Adipose tissue (tissue), 3 donors: ENCODE data around the gene SYDE1. TPM values are rescaled to one million over a fixed set of nuclear protein-coding genes. Genes with fewer than 3 reads are reported as not detected.

Source experiments
- H3K27ac ChIP-seq: one replicate; pipeline ENCODE4 v1.5.1; 2013; ENCODE audit warnings: low read depth, low read length
- WGBS, 3 donors: extraction: QIAGEN DNeasy Blood & Tissue Kit; methylation state at CpG; one replicate each; pipeline ENCODE4 v1.1.7; 2013; 5-methylcytosine and 5-hydroxymethylcytosine counted together
- polyA plus RNA-seq, 3 donors: library from polyadenylated mRNA; stranded (reverse); fragments of 200-250 nt; gene quantifications; one replicate each; pipeline ENCODE4 v1.2.3, GENCODE V29; 2013
- donor health status: healthy with polysubstance abuse.
- donor health status: Bipolar disorder and iron deficiency.
- donor health status: healthy.

The SYDE1 gene
- polyA plus RNA-seq, 3 donors: 3.6 to 17.7 (median 16.2) TPM

GRCh38 chr19:15104003-15104402 is 3.2 kb upstream of the SYDE1 start:
- H3K27ac ChIP-seq: no peak overlapping the region
- 81 to 95% (median 83%) methylated on average over 1 of the region's 1 CpG for WGBS, 3 donors

- 70 to 89% (median 84%) methylated on average over 1 of the region's 1 CpG for WGBS, 3 donors
- no peak overlapping the region for H3K27ac ChIP-seq
Observed at GRCh38 chr19:15104411-15104810, 2.8 kb upstream of the SYDE1 start.

GRCh38 chr19:15105044-15105443 is 2.2 kb upstream of the SYDE1 start:
- 89 to 97% (median 91%) methylated on average over 3 of the region's 3 CpGs for WGBS, 3 donors
- H3K27ac ChIP-seq: no peak overlapping the region

- 31 to 48% (median 36%) methylated on average over 10 of the region's 10 CpGs for WGBS, 3 donors
- peak overlapping the region; percentile 22 for H3K27ac ChIP-seq
Observed at GRCh38 chr19:15108145-15108844, 1.1 kb downstream of the SYDE1 start.

- peak overlapping the region; percentile 22 for H3K27ac ChIP-seq
- 83 to 92% (median 86%) methylated on average over 19 to 21 of the region's 21 CpGs for WGBS, 3 donors
Observed at GRCh38 chr19:15108845-15109767, 1.9 kb downstream of the SYDE1 start.

- H3K27ac ChIP-seq: no peak overlapping the region
- 92 to 93% (median 93%) methylated on average over 43 to 49 of the region's 49 CpGs for WGBS, 3 donors
Observed at GRCh38 chr19:15109768-15110417, 2.7 kb downstream of the SYDE1 start.

- no peak overlapping the region for H3K27ac ChIP-seq
- 93 to 94% (median 93%) methylated on average over 17 of the region's 17 CpGs for WGBS, 3 donors
Observed at GRCh38 chr19:15110418-15110815, 3.2 kb downstream of the SYDE1 start.

GRCh38 chr19:15111758-15112157 is 4.6 kb downstream of the SYDE1 start:
- 92 to 96% (median 93%) methylated on average over 1 of the region's 1 CpG for WGBS, 3 donors

GRCh38 chr19:15112385-15112784 is 5.2 kb downstream of the SYDE1 start:
- no peak overlapping the region for H3K27ac ChIP-seq
- WGBS, 3 donors: 88 to 95% (median 94%) methylated on average over 11 of the region's 11 CpGs

More at GRCh38 chr19:15111758-15112157, 4.6 kb downstream of the SYDE1 start:
- no peak overlapping the region for H3K27ac ChIP-seq

GRCh38 chr19:15113245-15114152 is 6.3 kb downstream of the SYDE1 start:
- H3K27ac ChIP-seq: no peak overlapping the region
- 90 to 92% (median 92%) methylated on average over 58 of the region's 58 CpGs for WGBS, 3 donors

- 69 to 82% (median 76%) methylated on average over 7 of the region's 7 CpGs for WGBS, 3 donors
- H3K27ac ChIP-seq: no peak overlapping the region
Observed at GRCh38 chr19:15114153-15114540, 6.9 kb downstream of the SYDE1 start.

GRCh38 chr19:15115080-15115479 is 7.9 kb downstream of the SYDE1 start:
- H3K27ac ChIP-seq: no peak overlapping the region
- 44 to 78% (median 55%) methylated on average over 13 of the region's 13 CpGs for WGBS, 3 donors

- WGBS, 3 donors: 66 to 85% (median 73%) methylated on average over 23 of the region's 23 CpGs
- no peak overlapping the region for H3K27ac ChIP-seq
Observed at GRCh38 chr19:15115762-15116615, 8.8 kb downstream of the SYDE1 start.

- no peak overlapping the region for H3K27ac ChIP-seq
- 83 to 85% (median 84%) methylated on average over 12 of the region's 12 CpGs for whole genome bisulfite sequencing, 3 donors
Observed at GRCh38 chr19:15116856-15117255, 9.7 kb downstream of the SYDE1 start.

GRCh38 chr19:15118248-15118647 is 11.0 kb downstream of the SYDE1 start:
- H3K27ac ChIP-seq: no peak overlapping the region
- WGBS, 3 donors: 96 to 100% (median 97%) methylated on average over 2 of the region's 2 CpGs

GRCh38 chr19:15118789-15119494 is 11.7 kb downstream of the SYDE1 start:
- no peak overlapping the region for H3K27ac ChIP-seq
- 94 to 97% (median 96%) methylated on average over 20 of the region's 20 CpGs for WGBS, 3 donors
